Mucosa of descending colon (tissue), 3 donors: ENCODE results near the gene IL1A. TPM values are rescaled to one million over a fixed set of nuclear protein-coding genes. Genes with fewer than 3 reads are reported as not detected.

Experiments
- ATAC-seq: fragments of 200-7000 bp; cut with Tn5 transposase; one replicate; pipeline ENCODE4 v1.9.1; 2020; ENCODE audit warnings: mild to moderate bottlenecking, moderate library complexity
- DNase-seq, 3 donors: peaks; one replicate each; pipeline ENCODE4 v3.0.0-alpha.2; 2020
- H3K36me3 ChIP-seq: fragments of 200-600 bp; one replicate; pipeline ENCODE4 v1.8.0; 2021; ENCODE audit warnings: low read depth, mild to moderate bottlenecking
- H3K4me1 ChIP-seq: fragments of 200-600 bp; one replicate; pipeline ENCODE4 v1.8.0; 2021; ENCODE audit warnings: low read depth, mild to moderate bottlenecking
- H3K4me3 ChIP-seq: fragments of 200-600 bp; one replicate; pipeline ENCODE4 v1.8.0; 2021; ENCODE audit warnings: mild to moderate bottlenecking
- H3K9me3 ChIP-seq: fragments of 200-600 bp; one replicate; pipeline ENCODE4 v1.8.0; 2021; ENCODE audit warnings: mild to moderate bottlenecking
- intact Hi-C, 2 donors: fragments of 100-400 bp; cut with DNase I in 1 of 2; cut with micrococcal nuclease in 1 of 2; formaldehyde crosslinking; loops; one replicate each; pipeline versions ENCODE4 v1.11.0 to v1.11.1; 2022; cut with DNase I, micrococcal nuclease
- total RNA-seq, 3 donors: library from RNA; stranded (reverse); fragmentation: NEBNext Ultra II Directional in 2 of 3; extraction: Animal tissue kit (Norgen Biotek cat#: 25700) in 2 of 3; gene quantifications; one replicate each; pipeline versions ENCODE4 v1.2.1 to v1.2.4, GENCODE V29; 2021 to 2023
- TF ChIP-seq, protein P1 (sequence below): fragments of 200-600 bp; IDR thresholded peaks from one replicate; pipeline ENCODE4 v1.8.0; 2022; ENCODE audit warnings: antibody characterized with exemption, mild to moderate bottlenecking
- donor health status: DM: no; HTN: no; CAD: no; lungs with moderate emphysema.
- donor health status: DM: no; HTN: no; CAD: no.
- donor health status: DM: no; HTN: yes; CAD: no.

The IL1A gene
- total RNA-seq, 3 donors from 2014 or later: not detected

DNA sequence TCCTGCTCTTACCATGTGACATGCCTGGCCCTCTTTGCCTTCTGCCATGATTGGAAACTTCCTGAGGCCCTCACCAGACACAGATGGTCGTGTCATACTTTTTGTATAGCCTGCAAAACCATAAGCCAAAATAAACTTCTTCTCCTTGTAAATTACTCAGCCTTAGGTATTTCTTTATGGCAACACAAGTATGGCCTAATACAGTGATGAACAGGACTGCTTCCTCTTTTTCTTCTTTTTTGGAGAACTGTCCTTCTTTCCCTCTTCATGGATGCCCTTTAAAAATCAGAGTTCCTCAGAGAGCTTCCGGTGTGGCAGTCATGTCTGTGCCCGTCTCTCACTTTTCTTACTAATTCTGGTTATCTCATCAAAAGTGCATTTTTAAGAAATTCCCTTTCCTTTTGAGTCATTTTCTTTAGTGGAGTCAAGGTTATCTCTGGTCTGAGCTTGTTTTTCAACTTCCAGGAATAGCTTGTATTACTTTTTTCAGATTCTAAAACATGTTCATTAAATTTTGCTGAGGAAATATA, 9.2 kb upstream of the IL1A start:
- H3K9me3 ChIP-seq: no peaks in the 10 kb centered on the region
- H3K4me1 ChIP-seq: no peaks in the 10 kb centered on the region
- DNase-seq: no peak
- ATAC-seq: peak; percentile 14
- TF ChIP-seq, protein P1, sequence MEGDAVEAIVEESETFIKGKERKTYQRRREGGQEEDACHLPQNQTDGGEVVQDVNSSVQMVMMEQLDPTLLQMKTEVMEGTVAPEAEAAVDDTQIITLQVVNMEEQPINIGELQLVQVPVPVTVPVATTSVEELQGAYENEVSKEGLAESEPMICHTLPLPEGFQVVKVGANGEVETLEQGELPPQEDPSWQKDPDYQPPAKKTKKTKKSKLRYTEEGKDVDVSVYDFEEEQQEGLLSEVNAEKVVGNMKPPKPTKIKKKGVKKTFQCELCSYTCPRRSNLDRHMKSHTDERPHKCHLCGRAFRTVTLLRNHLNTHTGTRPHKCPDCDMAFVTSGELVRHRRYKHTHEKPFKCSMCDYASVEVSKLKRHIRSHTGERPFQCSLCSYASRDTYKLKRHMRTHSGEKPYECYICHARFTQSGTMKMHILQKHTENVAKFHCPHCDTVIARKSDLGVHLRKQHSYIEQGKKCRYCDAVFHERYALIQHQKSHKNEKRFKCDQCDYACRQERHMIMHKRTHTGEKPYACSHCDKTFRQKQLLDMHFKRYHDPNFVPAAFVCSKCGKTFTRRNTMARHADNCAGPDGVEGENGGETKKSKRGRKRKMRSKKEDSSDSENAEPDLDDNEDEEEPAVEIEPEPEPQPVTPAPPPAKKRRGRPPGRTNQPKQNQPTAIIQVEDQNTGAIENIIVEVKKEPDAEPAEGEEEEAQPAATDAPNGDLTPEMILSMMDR: no peak
- no peak overlapping the region for H3K4me3 ChIP-seq
- intact Hi-C loops: no loop called here
- H3K36me3 ChIP-seq: no peaks in the 10 kb centered on the region

DNA sequence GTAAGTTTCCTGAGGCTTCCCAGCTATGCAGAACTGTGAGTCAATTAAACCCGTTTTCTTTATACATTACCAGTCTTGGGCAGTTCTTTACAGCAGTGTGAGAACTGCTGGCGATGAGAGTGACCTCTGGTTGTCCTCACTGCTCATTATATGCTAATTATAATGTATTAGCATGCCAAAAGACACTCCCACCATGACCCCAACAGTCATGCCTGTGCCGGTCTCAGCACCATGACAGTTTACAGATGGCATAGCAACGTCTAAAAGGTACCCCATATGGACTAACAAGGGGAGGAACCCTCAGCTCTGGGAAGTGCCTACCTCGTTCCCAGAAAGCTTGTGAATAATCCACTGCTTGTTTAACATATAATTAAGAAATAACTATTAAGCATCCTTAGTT, 8.1 kb upstream of the IL1A start:
- TF ChIP-seq, protein P1: no peak
- no peak for ATAC-seq

DNA sequence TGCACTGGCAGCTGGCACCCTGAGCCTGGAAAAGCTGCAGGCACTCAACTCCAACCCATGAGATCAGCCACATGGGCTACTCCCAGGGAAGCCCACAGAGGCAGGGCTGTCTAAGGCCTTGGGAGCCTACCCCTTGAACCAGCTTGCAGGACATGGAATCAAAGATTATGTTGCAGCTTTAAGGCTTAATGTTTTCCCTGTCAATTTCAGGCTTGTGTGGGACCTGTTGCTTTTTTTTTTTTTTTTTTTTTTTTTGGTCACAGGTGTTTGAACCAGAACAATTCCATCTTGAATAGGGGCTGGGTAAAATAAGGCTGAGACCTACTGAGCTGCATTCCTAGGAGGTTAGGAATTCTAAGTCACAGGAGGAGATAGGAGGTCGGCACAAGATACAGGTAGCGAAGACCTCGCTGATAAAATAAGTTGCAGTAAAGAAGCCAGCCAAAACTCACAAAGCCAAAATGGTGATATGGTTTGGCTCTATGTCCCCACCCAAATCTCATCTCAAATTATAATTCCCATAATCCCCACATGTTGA, 7.5 kb upstream of the IL1A start:
- DNase-seq (no peak), ATAC-seq (no peak)
- no peak overlapping the region for H3K4me3 ChIP-seq
- TF ChIP-seq, protein P1: no peak
- H3K36me3 ChIP-seq: no peaks in the 10 kb centered on the region
- H3K9me3 ChIP-seq: no peaks in the 10 kb centered on the region
- no peaks in the 10 kb centered on the region for H3K4me1 ChIP-seq
- intact Hi-C loops: no loop called here

More for the DNA sequence above, 8.1 kb upstream of the IL1A start:
- no peak overlapping the region for H3K4me3 ChIP-seq
- H3K4me1 ChIP-seq: no peaks in the 10 kb centered on the region
- DNase-seq: no peak
- H3K36me3 ChIP-seq: no peaks in the 10 kb centered on the region
- intact Hi-C loops: no loop called here
- H3K9me3 ChIP-seq: no peaks in the 10 kb centered on the region

DNA sequence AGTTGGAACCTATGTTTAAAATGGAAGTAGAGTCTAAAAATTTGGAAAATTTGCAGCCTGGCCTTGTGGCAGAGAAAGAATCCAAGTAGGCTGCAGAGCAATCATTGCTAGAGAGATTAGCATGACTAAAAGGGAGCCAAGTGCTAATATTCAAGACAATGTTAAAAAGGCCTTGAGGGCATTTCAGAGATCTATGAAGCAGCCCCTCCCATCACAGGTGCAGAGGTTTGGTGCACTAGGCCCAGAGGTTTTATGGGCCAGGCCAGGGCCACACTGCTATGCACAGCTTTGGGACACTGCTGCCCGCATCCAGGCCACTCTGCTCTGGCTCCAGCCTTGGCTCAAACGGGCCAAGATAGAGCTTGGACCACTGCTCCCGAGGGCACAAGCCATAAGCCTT, 6.7 kb upstream of the IL1A start:
- no peak overlapping the region for H3K4me3 ChIP-seq
- no peaks in the 10 kb centered on the region for H3K36me3 ChIP-seq
- no peak for DNase-seq
- H3K4me1 ChIP-seq: no peaks in the 10 kb centered on the region
- H3K9me3 ChIP-seq: no peaks in the 10 kb centered on the region
- intact Hi-C loops: no loop called here
- TF ChIP-seq, protein P1: no peak
- no peak for ATAC-seq

DNA sequence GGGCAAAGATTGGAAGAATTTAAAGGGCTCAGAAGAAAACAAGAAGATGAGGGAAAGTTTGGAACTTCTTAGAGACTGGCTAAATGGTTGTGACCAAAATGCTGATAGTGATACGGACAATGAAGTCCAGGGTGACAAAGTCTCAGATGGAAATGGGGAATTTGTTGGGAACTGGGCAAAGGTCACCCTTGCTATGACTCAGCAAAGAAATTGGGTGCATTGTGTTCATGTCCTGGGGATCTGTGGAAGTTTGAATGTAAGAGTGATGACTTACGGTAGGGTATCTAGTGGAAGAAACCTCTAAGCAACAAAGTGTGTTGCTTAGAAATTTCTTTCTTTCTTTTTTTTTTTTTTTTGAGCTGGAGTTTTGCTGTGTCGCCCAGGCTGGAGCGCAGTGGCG, 6.0 kb upstream of the IL1A start:
- Histone ChIP-seq H3K4me3 (no peak overlapping the region), H3K9me3 (no peaks in the 10 kb centered on the region), H3K36me3 (no peaks in the 10 kb centered on the region), H3K4me1 (no peaks in the 10 kb centered on the region)
- intact Hi-C loops: no loop called here
- DNase-seq (no peak), ATAC-seq (no peak)
- TF ChIP-seq, protein P1: no peak

DNA sequence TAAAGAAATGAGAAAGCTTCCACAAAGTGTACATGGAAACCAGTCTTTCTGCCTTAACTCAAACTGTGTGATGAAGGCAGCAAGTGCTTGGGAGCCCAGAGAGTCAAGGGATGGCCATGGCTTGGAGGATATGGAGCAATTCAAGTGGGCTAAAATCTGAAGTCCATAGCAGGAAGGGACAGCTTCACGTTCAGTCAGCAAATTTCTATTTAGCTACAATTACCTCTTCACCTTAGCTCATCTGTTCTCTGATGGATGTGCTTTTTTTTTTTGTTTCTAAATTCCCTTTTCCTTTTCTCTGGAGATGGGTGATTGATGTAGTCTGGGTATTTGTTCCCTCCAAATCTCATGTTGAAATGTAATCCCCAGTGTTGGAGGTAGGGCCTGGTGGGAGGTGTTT, 4.9 kb upstream of the IL1A start:
- intact Hi-C loops: no loop called here
- TF ChIP-seq, protein P1: no peak
- ATAC-seq: no peak
- H3K4me3 ChIP-seq: no peak overlapping the region
- H3K36me3 ChIP-seq: no peaks in the 10 kb centered on the region
- H3K9me3 ChIP-seq: no peaks in the 10 kb centered on the region
- H3K4me1 ChIP-seq: no peaks in the 10 kb centered on the region
- no peak for DNase-seq
